Vagina (tissue), 2 donors: Measurements from ENCODE around the gene FKBP1B.

Experiments used
- CTCF ChIP-seq, 3 experiments: fragments of 450-650 bp in 2 of 3; fragments of 200-600 bp in 1 of 3; sonication (generic) in 1 of 3; IDR thresholded peaks; one replicate each; pipeline ENCODE4 v1.5.1; 2017 to 2019; ENCODE audit warnings: antibody characterized with exemption in 3 of 3, mild to moderate bottlenecking in 2 of 3, moderate library complexity in 2 of 3
- POLR2A ChIP-seq, 2 donors: fragments of 450-650 bp; IDR thresholded peaks; one replicate each; pipeline ENCODE4 v1.6.1; 2017; ENCODE audit warnings: antibody characterized with exemption in 2 of 2, mild to moderate bottlenecking in 2 of 2, moderate library complexity in 2 of 2
- POLR2AphosphoS5 ChIP-seq, 2 donors: sonication (generic); formaldehyde crosslinking; IDR thresholded peaks; one replicate each; pipeline ENCODE4 v1.9.0; 2017; ENCODE audit warnings: antibody characterized with exemption in 2 of 2, mild to moderate bottlenecking in 2 of 2, low read depth in 1 of 2; ENCODE audit not compliant: insufficient read depth in 1 of 2

GRCh38 chr2:24016376-24016761, 33.2 kb upstream of the FKBP1B start:
- TF ChIP-seq CTCF (IDR thresholded peaks at IDR 0.05) (no peak), POLR2AphosphoS5 (IDR thresholded peaks at IDR 0.05; ENCODE audit: insufficient read depth in 1 of 2, low read depth in 1 of 2) (no peak), POLR2A (IDR thresholded peaks at IDR 0.05) (no peak)
